Superior temporal gyrus (tissue), 1 donor: Measurements from ENCODE around the gene BNIP2.
"Not testable (repeated sequence)": the region's sequence is repeated elsewhere in the genome, so short reads cannot be mapped to it uniquely, and the experiment has no call there.

Experiments
- DNase-seq: peaks from one replicate; pipeline ENCODE4 v3.0.0-alpha.2; 2016; ENCODE audit errors: extremely low spot score

BNIP2 gene

DNA sequence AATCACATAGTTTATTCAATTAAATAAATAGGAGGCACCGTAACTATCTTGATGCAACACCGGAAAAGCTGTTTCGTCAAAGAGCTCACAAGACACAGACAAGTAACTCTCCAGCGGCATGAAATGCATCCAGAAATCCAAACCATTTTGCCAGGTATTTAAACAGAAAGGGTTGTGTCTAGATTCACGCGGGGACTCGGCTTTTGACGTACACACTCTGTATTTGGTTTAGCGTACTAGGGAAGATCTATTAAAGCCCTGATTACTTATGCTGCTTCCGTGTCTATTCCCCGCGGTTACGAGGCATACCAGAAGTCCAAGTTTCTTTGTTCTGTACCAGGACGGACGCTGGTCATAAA is 718 bp downstream of the BNIP2 start:
- peak; percentile 38 for DNase-seq

DNA sequence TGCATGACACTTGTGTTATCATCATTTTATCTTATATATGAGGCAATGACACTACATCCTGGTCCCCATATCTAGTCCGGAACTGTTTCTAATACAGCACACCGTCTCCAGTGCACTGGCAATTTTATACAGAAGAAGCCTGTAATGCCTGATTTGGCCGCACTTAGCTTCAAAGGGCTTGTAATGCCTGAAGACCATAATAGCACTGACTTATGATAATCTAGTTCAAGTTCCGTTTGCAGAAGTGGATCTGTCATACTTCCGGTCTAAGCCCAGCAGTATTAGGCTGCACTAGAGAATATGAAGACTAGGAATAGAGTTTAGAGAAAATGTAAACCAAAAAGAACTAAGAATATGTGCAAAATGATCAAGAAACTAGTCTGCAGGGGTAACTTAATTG is 1.3 kb downstream of the BNIP2 start:
- no peak for DNase-seq

DNA sequence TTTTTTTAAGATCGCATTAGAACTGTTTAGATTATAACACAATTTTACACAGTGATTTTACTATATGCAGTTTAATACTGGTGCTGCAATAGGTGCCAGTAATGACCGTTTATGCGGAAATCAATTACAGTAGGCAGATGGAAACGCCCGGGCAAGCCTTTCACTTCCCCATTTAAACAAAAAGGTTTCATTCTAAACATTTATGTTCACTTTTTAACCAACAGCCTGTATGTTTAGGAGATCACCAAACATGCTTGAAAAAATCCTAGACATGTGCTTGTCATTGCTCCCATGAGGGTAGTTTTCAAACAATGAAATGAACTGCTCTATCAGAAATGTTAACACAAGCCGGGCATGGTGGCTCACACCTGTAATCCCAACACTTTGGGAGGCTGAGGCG is 2.7 kb downstream of the BNIP2 start:
- DNase-seq: no peak

DNA sequence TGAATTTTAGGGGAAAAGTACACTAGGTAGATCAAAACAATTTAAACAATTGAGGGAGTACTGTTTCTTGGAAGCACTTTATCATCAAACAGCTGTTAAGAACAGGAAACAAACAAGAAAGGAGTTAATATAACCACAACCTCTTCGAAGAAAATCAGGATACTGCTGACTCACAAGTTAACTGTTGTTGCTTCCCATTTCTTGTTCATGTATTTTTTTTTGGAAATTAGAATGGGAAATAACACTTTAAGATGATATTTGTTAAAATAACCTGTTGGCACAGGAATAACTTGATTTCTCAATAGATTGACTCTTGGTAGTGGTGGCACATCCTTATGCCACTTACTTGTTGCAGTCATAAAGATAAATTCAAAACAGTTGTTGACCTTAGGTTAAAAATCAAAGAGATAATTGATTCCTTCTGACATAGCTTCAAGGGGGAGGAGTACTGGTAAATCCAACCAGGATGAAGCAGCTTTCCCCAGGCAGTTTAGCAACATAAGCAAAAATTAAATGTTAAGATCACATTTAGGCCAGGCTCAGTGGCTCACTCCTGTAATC is 3.3 kb downstream of the BNIP2 start:
- DNase-seq: no peak

DNA sequence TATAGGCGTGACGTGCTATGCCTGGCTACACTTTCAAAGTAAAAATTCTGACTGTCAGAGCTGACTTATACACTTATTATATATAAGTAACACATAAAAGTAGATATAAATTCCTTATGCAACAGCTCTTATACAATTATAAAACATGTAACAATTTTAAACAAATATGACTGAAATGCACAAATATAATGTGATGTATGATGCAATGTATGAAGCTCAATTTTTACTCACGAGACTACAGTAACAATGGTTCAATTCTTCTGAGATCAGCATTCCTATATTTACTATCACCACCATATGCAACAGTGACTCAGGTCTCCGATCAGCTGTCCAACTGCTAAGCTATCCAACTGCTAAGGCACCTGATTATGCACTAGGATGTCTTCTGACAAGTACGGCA is 8.2 kb downstream of the BNIP2 start:
- no peak for DNase-seq

DNA sequence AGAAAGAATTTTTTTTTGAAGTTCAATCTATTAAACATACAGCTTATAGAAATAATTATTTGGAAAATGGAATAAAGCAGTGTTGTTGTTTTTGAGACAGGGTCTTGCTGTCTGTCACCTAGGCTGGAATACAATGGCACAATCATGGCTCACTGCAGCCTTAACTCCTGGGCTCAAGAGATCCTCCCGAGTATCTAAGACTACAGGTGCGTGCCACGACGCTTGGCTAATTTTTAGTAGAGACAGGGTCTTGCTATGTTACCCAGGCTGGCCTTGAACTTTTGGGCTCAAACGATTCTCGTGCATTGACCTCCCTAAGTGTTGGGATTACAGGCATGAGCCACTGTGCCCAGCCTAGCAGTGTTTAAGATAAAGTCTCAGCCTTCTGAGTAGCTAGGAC is 8.8 kb downstream of the BNIP2 start:
- no peak for DNase-seq

DNA sequence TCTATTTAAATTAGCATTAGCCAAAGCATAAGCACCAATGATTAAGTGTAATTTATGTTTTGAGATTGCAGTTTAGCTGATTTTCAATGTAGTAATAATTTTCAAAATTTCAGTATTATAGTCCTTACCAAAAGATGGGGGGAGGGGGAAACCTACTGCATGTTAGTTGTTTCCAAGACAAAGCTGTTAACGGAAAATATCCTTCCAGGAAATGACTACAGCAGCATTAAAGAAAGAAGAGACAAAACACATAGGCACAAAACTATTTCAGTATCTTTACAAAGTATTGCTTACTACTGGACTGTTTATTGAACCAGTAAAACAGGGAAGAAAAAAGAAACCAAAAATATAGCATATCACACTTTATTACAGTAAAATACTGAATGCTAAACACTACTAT is 10.5 kb downstream of the BNIP2 start:
- DNase-seq: no peak

DNA sequence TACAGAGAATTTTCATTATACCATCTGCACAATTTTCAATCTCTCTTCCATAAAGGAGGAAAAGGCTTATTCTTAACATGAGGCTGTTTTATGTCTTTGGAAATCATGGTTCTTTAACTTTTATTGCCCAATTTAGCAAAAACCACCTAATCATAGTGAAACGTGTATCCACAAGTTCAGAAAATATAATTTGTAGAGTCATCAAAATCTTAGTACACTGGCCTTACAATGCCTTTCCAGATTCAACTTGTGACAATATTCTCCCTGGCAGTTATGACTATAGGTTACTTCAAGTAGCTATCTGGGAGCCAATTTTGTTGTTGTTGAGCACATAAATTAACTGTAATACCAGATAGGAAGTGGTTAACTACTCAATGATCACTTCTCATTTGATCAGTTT is 10.9 kb downstream of the BNIP2 start:
- no peak for DNase-seq

DNA sequence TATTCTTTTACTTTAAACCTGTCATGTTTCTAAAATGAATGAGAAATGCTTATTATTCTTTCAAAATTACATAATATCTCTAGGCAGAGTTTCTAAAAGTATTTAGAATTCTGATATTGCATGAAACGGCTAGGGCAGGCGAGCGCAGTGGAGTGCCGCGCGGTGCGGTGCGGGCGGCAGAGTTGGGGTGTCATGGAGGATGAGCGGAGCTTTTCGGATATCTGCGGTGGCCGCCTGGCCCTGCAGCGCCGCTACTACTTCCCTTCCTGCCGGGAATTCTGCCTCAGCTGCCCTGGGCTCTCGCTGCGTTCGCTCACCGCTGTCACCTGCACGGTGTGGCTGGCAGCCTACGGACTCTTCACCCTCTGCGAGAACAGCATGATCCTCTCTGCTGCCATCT is 12.6 kb downstream of the BNIP2 start:
- DNase-seq: no peak

DNA sequence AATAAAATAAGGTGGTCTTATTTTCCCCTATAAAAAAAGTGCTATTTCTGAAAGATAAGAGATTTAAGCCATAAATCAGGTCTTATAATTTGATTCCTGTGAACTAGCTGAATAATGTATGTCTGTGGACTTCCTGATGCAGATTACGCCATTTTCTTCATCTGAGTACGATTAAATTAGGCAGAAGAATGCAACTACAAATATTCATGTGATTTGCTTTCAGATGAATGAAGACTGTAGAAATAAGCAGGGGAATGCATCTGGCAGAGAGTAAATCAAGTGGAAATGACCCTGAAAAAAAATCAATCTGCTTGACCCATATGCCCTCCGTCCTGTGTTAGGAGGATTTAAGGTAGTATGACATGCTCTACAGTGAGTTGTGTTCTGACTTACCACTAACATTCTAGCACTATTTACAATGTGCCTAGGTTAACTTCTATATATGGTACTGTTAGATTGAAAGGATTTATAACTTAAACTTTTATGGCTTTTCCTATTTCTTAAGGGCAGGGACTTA is 14.7 kb downstream of the BNIP2 start:
- no peak for DNase-seq

DNA sequence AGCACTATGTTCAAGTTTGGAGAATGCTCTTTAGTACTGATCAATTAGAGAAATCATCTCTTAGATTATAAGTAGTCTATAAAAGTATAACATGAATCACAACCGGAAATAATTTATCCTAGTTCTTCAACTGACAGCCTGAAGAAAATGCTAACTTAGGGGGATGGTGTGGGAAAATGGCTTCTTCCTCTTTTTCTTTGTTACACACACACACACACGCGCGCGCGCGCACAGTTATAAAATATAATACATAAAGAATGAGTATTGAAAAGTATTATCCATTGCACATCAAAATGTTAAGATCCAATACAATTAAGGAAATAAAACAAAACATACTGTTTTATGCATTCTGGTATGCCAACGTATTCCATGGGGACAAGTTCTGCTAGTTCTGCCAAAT is 20.6 kb downstream of the BNIP2 start:
- no peak for DNase-seq

DNA sequence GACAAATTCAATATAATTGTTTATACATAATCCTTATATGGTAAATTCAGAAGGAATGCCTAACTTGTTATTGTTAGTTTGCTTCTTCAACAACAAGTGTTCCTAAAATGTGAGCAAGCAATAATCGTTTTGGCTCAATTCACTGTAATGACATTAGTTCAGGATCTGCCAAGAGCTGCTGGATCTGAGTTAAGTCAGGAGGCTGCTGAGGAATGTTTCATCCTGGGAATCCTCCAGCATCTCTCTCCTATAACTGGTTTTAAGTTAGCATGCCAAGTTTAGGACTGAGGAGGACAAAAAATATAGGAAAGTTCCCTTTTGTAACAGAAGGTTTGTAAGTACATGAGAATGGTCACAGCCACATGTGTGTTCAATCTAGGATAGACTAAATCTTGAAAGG is 26.9 kb downstream of the BNIP2 start:
- DNase-seq: no peak

DNA sequence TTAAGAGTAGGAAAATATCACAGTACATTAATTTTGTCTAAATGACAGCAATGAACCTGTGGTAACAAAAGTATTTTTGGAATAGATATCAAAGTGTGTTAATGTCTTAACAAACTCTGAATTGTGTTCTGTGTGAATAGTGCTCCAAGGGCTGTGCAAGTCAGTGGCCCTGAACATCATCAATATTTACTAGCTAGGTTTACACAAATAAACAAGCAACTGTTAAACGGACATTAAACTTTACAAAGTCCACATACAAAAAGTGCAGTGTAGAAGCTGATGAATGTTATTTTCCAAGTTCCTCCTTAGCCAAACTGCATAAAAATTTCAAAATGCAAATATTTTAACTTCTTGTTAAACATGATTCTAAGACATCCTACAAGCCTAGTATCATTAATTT is 29.8 kb downstream of the BNIP2 start:
- DNase-seq: no peak

DNA sequence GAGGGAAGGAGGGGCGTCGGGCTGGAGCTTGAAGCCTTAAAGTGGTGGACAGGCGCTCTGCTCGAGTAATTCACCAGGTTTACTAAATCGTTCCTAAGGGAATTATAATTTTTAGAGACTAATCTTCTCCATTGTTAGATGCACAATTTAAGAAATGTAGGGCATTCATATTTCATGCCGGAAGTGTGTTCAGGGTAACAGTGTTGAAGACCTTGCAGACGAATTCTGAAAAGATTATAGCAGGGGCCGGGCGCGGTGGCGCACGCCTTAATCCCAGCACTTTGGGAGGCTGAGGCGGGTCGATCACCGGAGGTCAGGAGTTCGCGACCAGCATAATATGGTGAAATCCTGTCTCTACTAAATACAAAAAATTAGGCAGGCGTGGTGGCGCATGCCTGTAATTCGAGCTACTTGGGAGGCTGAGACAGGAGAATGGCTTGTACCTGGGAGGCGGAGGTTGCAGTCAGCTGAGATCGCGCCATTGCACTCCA is 31.4 kb downstream of the BNIP2 start:
- no peak for DNase-seq

DNA sequence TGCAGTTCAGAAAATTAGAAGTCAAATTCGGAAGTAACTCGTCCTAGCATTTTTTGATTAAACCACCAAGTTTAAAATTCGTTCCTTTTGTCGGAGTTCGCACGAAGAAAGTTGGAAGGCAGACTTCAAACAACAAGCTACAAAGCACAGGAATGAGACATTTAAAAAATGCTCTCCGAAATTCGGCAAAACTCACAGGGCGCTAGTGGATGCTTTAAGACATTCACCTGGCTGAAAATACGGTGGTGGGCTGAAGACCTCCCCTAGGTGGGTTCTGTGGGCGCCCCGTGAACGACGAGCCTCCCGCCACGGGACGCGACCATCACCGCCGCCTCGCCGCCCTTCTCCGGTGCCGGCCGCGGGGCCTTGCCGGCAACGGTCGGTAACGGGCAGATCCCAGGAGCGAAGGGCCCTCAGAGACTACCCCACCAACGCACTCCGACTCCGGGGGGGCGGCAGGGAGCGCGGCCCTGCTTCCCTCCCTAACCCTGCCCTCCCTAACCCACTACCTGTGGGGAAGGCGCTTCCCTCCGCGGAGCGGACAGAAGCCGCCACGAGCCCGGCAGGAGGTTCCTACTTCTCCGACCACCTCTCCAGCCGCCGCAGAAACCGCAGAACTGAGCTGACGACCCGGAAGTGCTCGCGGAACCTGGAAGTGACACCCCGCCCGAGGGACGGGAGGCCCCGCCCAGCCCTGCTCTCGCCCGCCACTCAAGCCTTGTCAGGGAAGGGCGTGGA is 32.1 kb downstream of the BNIP2 start, which contains the start of gene GTF2A2:
Gene GTF2A2 (minus strand): TSS at position 619 of the 738 bp plus-strand sequence. CDS start 5,238 bp downstream, outside the sequence.
- peak; percentile 95 for DNase-seq

DNA sequence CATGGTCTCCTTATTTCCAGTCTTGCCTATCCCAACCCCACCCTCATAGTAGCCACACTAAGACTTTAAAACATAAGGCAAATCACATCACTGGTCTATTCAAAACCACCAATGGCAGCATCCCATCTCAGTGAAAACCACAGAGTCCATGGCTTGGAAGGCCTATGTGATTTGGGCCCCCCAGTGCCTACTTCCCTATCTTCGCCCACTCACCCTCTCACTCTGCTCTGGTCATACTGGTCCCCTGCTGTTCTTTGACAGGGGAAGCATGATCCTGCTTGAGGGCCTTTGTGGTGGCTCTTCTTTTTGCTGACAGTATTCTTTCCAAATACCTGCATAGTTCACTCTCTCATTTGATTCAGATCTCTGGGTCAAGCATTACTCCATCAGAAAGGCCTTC is 35.1 kb downstream of the BNIP2 start:
- DNase-seq: no peak

DNA sequence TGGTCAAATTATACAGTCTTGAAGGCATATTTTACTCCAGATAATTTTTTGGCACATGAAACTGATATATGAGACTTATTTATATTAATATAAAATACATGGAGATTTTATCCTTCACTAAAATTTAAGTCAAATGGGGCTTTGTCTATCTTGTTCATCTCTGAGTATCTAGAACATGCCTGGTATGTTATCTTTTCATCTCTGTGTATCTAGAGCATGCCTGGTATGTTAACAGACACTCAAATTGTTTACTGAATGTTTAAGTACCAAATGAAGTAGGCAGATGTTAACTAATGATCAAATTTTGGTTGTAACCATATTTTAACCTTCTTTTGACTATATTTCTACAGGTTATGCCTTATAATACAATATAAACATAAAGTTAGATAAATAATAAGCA is 39.5 kb downstream of the BNIP2 start:
- no peak for DNase-seq

DNA sequence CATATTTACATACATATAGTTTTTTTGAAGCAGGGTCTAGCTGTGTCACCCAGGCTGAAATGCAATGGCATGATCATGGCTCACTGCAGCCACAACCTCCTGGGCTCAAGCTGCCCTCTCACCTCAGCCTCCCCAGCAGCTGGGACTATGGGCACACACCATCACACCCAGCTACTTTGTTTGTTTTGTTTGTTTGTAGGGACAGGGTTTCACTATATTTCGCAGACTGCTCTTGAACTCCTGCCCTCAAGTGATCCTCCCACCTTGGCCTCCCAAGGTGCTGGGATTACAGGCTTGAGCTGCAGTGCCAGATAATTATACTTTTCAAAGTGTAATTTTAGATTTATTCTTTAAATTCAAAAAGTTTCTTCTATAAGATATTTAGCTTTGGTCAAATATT is 42.0 kb downstream of the BNIP2 start:
- no peak for DNase-seq

DNA sequence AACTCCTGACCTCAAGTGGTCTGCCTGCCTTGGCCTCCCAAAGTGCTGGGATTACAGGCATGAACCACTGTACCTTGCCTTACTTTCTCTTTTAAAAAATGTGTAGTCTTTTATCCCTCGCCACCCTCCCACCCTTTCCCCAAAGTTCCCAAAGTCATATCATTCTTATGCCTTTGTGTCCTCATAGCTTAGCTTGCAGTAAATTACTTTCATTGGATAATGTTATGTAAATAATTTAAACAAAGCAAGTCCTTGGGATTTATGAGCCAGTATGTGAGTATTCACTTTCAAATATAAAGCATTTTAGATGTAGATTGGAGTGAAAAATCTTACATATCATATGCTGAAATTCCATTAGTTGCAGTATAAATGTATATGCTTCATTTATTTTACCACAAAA is 42.8 kb downstream of the BNIP2 start:
- no peak for DNase-seq

DNA sequence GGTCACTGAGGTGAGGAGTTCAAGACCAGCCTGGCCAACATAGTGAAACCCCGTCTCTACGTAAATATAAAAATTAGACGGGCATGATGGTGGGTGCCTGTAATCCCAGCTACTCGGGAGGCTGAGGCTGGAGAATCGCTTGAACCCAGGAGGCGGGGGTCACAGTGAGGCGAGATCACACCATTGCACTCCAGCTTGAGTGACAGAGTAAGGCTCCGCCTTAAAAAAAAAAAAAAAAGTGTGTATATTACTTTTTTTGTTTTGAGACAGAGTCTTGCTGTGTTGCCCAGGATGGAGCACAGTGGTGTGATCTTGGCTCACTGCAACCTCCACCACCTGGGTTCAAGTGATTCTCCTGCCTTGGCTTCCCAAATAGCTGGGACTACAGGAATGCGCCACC is 43.3 kb downstream of the BNIP2 start:
- not testable (repeated sequence) for DNase-seq

DNA sequence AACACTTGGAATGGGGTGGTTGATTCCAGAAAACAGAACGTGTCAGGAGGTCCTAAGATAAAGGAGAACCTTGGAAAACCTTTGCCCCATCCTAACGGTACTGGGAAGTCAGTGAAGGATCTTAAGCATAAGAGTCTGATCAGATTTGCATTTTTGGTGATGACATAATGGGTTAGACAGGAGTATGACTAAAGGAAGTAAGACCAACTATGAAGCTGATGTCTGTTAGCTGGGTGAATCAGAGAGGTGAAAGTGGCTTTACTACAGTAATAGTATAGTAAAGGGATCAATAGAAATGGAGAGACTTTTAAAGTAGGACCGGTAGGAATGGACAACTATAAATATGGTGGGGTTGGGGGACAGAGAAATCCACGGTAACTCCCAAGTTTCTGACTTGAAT is 44.4 kb downstream of the BNIP2 start:
- DNase-seq: no peak

DNA sequence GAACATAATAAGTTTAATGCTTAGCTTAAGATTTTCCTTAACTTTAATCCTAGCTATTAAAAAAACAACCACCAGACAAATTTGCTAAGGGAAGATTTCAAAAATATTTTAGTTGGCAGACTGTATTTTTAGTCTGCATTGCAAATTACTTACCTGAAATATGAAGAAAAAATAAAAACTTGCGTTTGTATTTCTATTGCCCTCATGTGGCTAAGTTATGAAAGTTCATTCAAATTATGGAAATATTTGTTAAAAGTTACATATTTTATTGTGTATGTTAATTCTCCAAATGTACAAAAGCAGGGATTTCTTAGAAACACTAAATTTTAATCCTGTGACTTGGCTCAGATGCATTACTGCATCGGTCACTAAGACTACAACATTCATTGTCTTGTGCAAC is 46.8 kb downstream of the BNIP2 start:
- no peak for DNase-seq

DNA sequence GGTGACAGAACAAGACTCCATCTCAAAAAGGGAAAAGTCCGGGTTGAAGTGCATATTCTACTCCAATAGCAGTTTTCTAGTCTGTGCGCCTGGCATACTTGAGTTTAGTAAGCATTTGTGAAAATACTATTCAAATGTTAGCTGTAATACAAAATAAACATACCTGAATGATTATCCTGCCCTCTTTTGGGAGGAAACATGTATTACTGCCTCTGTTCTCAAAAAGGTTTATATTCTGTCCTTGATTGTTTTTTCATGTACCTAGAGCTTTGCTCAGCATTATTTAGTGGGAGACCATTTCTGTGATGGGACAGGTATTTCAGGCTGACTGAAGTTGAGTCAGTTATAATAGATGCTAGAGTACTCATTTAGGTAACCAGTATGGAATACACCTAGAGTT is 51.6 kb downstream of the BNIP2 start:
- DNase-seq: not testable (repeated sequence)

DNA sequence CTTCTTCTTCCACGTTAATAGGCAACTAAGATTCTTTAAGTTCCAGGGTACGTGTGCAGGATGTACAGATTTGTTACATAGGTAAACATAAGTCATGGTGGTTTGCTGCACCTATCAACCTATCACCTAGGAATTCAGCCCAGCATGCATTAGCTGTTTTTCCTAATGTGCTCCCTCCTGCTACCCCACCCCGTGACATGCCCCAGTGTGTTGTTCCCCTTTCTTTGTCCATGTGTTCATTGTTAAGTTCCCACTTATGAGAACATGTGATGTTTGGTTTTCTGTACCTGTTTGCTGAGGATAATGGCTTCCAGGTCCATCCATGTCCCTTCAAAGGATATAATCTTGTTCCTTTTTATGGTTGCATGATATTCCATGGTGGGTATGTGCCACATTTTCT is 52.9 kb downstream of the BNIP2 start:
- no peak for DNase-seq
